Omental fat pad (tissue), 4 donors: Measurements from ENCODE around the gene FHL3. TPM values are rescaled to one million over a fixed set of nuclear protein-coding genes. Genes with fewer than 3 reads are reported as not detected.
"Not testable (repeated sequence)": the region's sequence is repeated elsewhere in the genome, so short reads cannot be mapped to it uniquely, and the experiment has no call there.

ENCODE experiments used
- ATAC-seq: fragments of 150-250 bp; one replicate; pipeline ENCODE4 v1.9.1; 2016; ENCODE audit warnings: mild to moderate bottlenecking, moderate library complexity; ENCODE audit not compliant: low FRiP score
- DNase-seq: peaks from one replicate; pipeline ENCODE4 v3.0.0-alpha.2; 2019; ENCODE audit warnings: low spot score
- CTCF ChIP-seq, 3 donors: fragments of 450-650 bp; IDR thresholded peaks; one replicate each; pipeline ENCODE4 v1.5.1; 2016 to 2017; ENCODE audit warnings: antibody characterized with exemption in 3 of 3, mild to moderate bottlenecking in 3 of 3, moderate library complexity in 2 of 3
- total RNA-seq, 4 donors: library from RNA; depleted of rRNA; stranded (reverse); fragments of >200 nt; gene quantifications; one replicate each; pipeline ENCODE4 v1.1.0, GENCODE V29; 2016

The FHL3 gene
- total RNA-seq, 4 donors from 2014 or later, result 9.2 to 27.6 (median 16.4) TPM

GRCh38 chr1:37965301-37965700, 40.0 kb downstream of the FHL3 start:
- no peak for TF ChIP-seq CTCF (IDR thresholded peaks at IDR 0.05)
- ATAC-seq, result no peak
- DNase-seq, result no peak

- not testable (repeated sequence) for DNase-seq, ATAC-seq
Observed at GRCh38 chr1:37964106-37964505, 41.2 kb downstream of the FHL3 start.

- no peak for TF ChIP-seq CTCF (IDR thresholded peaks at IDR 0.05)
- DNase-seq (no peak), ATAC-seq (no peak)
Observed at GRCh38 chr1:37958690-37959089, 46.6 kb downstream of the FHL3 start.

GRCh38 chr1:37955685-37956084, 49.6 kb downstream of the FHL3 start:
- ATAC-seq (no peak), DNase-seq (no peak)
- TF ChIP-seq CTCF (IDR thresholded peaks at IDR 0.05), result no peak

GRCh38 chr1:37954316-37954971, 50.9 kb downstream of the FHL3 start:
- DNase-seq, result no peak
- TF ChIP-seq CTCF (IDR thresholded peaks at IDR 0.05), result no peak
- ATAC-seq, result no peak

- ATAC-seq, result no peak
- TF ChIP-seq CTCF (IDR thresholded peaks at IDR 0.05), result no peak
- no peak for DNase-seq
Observed at GRCh38 chr1:37952738-37953137, 52.6 kb downstream of the FHL3 start.

GRCh38 chr1:37951783-37952624, 53.3 kb downstream of the FHL3 start:
- TF ChIP-seq CTCF (IDR thresholded peaks at IDR 0.05), result no peak
- ATAC-seq, result no peak
- no peak for DNase-seq
